Measurements from ENCODE around the gene P2RY14. TPM values are rescaled to one million over a fixed set of nuclear protein-coding genes. Genes with fewer than 3 reads are reported as not detected.
A peak's percentile ranks its signal among the peaks of the same experiment; 100 is the strongest.

The P2RY14 gene
- total and polyA plus RNA-seq, 2 of the 13 experiments (the other 11 are each of a cell fraction or from before 2014, with no cell fraction given), result not detected

DNA sequence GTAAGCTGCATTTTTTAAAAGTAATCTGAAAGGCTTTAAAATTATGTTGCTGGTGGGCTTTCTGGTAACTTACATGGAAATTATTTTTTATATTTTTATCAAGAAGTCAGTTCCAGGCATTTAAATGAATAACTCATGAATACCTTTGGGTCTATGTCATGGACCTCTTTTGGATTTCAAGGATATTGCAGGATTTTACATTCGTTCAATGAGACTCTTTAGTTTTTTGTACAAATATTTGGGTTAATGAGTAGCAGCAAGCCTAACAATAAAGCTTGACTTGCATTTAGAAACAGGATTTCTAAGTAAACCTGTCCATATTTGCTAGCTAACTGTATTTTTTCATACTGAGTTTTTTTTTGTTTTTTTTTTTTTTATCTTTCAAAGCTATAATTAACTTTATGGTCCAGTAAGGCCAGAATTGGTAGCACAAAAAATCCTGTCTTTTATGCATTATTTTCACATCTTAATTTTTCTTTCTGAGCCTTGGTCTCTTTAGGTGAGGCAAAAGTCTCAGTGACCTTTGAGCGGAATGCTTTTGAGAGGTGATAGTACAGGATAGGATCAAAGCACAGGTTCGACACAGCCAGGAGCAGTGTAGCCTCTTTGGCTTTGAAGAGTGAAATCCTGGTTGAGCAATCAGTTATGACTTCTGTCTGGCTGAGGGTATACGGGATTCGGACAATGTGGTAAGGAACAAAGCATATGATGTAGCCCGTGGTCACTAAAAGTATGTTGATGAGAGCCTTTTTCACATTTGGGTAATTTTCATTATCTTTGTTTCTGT lies 80.2 kb downstream of the P2RY14 start (continued):
- TF ChIP-seq ZNF619 (CRISPR knock-in tag; IDR thresholded peaks at IDR 0.05), result no peak
- TF ChIP-seq TRIM24 (CRISPR knock-in tag; IDR thresholded peaks at IDR 0.05), result 0 out of 2 replicates have a peak, but pooled peaks have one; percentile 49
- no peak for TF ChIP-seq ZNF326 (CRISPR knock-in tag; IDR thresholded peaks at IDR 0.05; ENCODE audit: borderline replicate concordance)
- peak; percentile 71 for TF ChIP-seq ZEB1 (IDR thresholded peaks at IDR 0.05; ENCODE audit: insufficient replicate concordance, low read depth)
- no peak for TF ChIP-seq ZNF17 (CRISPR knock-in tag; IDR thresholded peaks at IDR 0.05)
- TF ChIP-seq, protein P1, sequence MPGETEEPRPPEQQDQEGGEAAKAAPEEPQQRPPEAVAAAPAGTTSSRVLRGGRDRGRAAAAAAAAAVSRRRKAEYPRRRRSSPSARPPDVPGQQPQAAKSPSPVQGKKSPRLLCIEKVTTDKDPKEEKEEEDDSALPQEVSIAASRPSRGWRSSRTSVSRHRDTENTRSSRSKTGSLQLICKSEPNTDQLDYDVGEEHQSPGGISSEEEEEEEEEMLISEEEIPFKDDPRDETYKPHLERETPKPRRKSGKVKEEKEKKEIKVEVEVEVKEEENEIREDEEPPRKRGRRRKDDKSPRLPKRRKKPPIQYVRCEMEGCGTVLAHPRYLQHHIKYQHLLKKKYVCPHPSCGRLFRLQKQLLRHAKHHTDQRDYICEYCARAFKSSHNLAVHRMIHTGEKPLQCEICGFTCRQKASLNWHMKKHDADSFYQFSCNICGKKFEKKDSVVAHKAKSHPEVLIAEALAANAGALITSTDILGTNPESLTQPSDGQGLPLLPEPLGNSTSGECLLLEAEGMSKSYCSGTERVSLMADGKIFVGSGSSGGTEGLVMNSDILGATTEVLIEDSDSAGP (CRISPR knock-in tag; IDR thresholded peaks at IDR 0.05; ENCODE audit: borderline replicate concordance), result no peak
- no peak for TF ChIP-seq U2AF2 (IDR thresholded peaks at IDR 0.05; ENCODE audit: low read depth, low read length)
- TF ChIP-seq, protein P2, sequence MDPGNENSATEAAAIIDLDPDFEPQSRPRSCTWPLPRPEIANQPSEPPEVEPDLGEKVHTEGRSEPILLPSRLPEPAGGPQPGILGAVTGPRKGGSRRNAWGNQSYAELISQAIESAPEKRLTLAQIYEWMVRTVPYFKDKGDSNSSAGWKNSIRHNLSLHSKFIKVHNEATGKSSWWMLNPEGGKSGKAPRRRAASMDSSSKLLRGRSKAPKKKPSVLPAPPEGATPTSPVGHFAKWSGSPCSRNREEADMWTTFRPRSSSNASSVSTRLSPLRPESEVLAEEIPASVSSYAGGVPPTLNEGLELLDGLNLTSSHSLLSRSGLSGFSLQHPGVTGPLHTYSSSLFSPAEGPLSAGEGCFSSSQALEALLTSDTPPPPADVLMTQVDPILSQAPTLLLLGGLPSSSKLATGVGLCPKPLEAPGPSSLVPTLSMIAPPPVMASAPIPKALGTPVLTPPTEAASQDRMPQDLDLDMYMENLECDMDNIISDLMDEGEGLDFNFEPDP (CRISPR knock-in tag; conservative IDR thresholded peaks at IDR 0.05), result no peak
- no peak for TF ChIP-seq MLLT10 (CRISPR knock-in tag; IDR thresholded peaks at IDR 0.05)
- TF ChIP-seq, protein P3, sequence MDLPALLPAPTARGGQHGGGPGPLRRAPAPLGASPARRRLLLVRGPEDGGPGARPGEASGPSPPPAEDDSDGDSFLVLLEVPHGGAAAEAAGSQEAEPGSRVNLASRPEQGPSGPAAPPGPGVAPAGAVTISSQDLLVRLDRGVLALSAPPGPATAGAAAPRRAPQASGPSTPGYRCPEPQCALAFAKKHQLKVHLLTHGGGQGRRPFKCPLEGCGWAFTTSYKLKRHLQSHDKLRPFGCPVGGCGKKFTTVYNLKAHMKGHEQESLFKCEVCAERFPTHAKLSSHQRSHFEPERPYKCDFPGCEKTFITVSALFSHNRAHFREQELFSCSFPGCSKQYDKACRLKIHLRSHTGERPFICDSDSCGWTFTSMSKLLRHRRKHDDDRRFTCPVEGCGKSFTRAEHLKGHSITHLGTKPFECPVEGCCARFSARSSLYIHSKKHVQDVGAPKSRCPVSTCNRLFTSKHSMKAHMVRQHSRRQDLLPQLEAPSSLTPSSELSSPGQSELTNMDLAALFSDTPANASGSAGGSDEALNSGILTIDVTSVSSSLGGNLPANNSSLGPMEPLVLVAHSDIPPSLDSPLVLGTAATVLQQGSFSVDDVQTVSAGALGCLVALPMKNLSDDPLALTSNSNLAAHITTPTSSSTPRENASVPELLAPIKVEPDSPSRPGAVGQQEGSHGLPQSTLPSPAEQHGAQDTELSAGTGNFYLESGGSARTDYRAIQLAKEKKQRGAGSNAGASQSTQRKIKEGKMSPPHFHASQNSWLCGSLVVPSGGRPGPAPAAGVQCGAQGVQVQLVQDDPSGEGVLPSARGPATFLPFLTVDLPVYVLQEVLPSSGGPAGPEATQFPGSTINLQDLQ (CRISPR knock-in tag; IDR thresholded peaks at IDR 0.05), result no peak
- TF ChIP-seq NCOA1 (CRISPR knock-in tag; IDR thresholded peaks at IDR 0.05), result no peak
- peak; percentile 91; the same call in 1 of the 2 replicates for TF ChIP-seq MEIS2 (CRISPR knock-in tag; IDR thresholded peaks at IDR 0.05)
- TF ChIP-seq PRMT3 (CRISPR knock-in tag; IDR thresholded peaks at IDR 0.05; ENCODE audit: borderline replicate concordance, low read depth), result no peak
- no peak for TF ChIP-seq ZBTB3 (CRISPR knock-in tag; IDR thresholded peaks at IDR 0.05; ENCODE audit: borderline replicate concordance, low read depth)
- TF ChIP-seq DMAP1 (CRISPR knock-in tag; IDR thresholded peaks at IDR 0.05), result peak; percentile 49; the same call in 1 of the 2 replicates
- TF ChIP-seq ZNF878 (CRISPR knock-in tag; IDR thresholded peaks at IDR 0.05), result no peak
- TF ChIP-seq, protein P4, sequence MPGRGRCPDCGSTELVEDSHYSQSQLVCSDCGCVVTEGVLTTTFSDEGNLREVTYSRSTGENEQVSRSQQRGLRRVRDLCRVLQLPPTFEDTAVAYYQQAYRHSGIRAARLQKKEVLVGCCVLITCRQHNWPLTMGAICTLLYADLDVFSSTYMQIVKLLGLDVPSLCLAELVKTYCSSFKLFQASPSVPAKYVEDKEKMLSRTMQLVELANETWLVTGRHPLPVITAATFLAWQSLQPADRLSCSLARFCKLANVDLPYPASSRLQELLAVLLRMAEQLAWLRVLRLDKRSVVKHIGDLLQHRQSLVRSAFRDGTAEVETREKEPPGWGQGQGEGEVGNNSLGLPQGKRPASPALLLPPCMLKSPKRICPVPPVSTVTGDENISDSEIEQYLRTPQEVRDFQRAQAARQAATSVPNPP (CRISPR knock-in tag; IDR thresholded peaks at IDR 0.05), result no peak
- no peak for TF ChIP-seq ZNF34 (CRISPR knock-in tag; IDR thresholded peaks at IDR 0.05; ENCODE audit: borderline replicate concordance)
- TF ChIP-seq, protein P5, sequence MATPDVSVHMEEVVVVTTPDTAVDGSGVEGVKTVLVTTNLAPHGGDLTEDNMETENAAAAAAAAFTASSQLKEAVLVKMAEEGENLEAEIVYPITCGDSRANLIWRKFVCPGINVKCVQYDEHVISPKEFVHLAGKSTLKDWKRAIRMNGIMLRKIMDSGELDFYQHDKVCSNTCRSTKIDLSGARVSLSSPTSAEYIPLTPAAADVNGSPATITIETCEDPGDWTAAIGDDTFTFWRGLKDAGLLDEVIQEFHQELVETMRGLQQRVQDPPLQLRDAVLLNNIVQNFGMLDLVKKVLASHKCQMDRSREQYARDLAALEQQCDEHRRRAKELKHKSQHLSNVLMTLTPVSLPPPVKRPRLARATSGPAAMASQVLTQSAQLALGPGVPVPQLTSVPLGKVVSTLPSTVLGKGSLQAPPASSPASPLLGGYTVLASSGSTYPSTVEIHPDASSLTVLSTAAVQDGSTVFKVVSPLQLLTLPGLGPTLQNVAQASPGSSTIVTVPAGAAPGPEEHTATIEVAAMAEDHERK (CRISPR knock-in tag; IDR thresholded peaks at IDR 0.05; ENCODE audit: low read depth), result no peak
- TF ChIP-seq, protein P6, sequence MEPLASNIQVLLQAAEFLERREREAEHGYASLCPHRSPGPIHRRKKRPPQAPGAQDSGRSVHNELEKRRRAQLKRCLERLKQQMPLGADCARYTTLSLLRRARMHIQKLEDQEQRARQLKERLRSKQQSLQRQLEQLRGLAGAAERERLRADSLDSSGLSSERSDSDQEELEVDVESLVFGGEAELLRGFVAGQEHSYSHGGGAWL (CRISPR knock-in tag; IDR thresholded peaks at IDR 0.05), result no peak
- peak; percentile 97 for TF ChIP-seq NFIC (IDR thresholded peaks at IDR 0.05; ENCODE audit: low read length)

Data from HepG2 (cell line).